Suprapubic skin (tissue), 4 donors: ENCODE results near the gene CAMK1D. TPM values are rescaled to one million over a fixed set of nuclear protein-coding genes. Genes with fewer than 3 reads are reported as not detected.

Experiments
- DNase-seq, 2 donors: peaks; one replicate each; pipeline ENCODE4 v3.0.0-alpha.2; 2019; ENCODE audit warnings: low spot score in 2 of 2
- H3K27ac ChIP-seq: fragments of 200-600 bp; sonication (generic); one replicate; pipeline ENCODE4 v1.5.1; 2019
- H3K27me3 ChIP-seq: fragments of 200-600 bp; sonication (generic); one replicate; pipeline ENCODE4 v1.5.1; 2019
- H3K36me3 ChIP-seq: fragments of 200-600 bp; sonication (generic); one replicate; pipeline ENCODE4 v1.5.1; 2019
- H3K4me1 ChIP-seq: fragments of 200-600 bp; sonication (generic); one replicate; pipeline ENCODE4 v1.5.1; 2019
- H3K4me3 ChIP-seq: fragments of 200-600 bp; sonication (generic); one replicate; pipeline ENCODE4 v1.5.1; 2019; ENCODE audit warnings: mild to moderate bottlenecking
- H3K9me3 ChIP-seq: fragments of 200-600 bp; sonication (generic); one replicate; pipeline ENCODE4 v1.5.1; 2019
- EP300 ChIP-seq: sonication (generic); formaldehyde crosslinking; IDR thresholded peaks from one replicate; pipeline ENCODE4 v1.6.1; 2017; ENCODE audit warnings: antibody characterized with exemption
- POLR2A ChIP-seq, 2 donors: fragments of 450-650 bp; IDR thresholded peaks; one replicate each; pipeline ENCODE4 v1.6.1; 2017; ENCODE audit warnings: antibody characterized with exemption in 2 of 2, mild to moderate bottlenecking in 2 of 2, moderate library complexity in 2 of 2
- POLR2AphosphoS5 ChIP-seq, 3 donors: sonication (generic); formaldehyde crosslinking; IDR thresholded peaks; one replicate each; pipeline ENCODE4 v1.6.1; 2017; ENCODE audit warnings: antibody characterized with exemption in 3 of 3
- WGBS: methylation state at CpG from one replicate; pipeline ENCODE4 v1.1.5; 2018; 5-methylcytosine and 5-hydroxymethylcytosine counted together
- total RNA-seq, 4 donors: library from RNA; depleted of rRNA; stranded (reverse); fragments of >200 nt; gene quantifications; one replicate each; pipeline ENCODE4 v1.1.0, GENCODE V29; 2016
- TF ChIP-seq, protein P1 (sequence below), 2 donors: fragments of 200-600 bp in 1 of 2; fragments of 450-650 bp in 1 of 2; sonication (generic) in 1 of 2; IDR thresholded peaks; one replicate each; pipeline ENCODE4 v1.5.1; 2016 to 2019; ENCODE audit warnings: antibody characterized with exemption in 2 of 2, mild to moderate bottlenecking in 1 of 2, moderate library complexity in 1 of 2

Gene CAMK1D
- total RNA-seq, 4 donors from 2014 or later, result 26.4 to 31.3 (median 30.2) TPM

DNA sequence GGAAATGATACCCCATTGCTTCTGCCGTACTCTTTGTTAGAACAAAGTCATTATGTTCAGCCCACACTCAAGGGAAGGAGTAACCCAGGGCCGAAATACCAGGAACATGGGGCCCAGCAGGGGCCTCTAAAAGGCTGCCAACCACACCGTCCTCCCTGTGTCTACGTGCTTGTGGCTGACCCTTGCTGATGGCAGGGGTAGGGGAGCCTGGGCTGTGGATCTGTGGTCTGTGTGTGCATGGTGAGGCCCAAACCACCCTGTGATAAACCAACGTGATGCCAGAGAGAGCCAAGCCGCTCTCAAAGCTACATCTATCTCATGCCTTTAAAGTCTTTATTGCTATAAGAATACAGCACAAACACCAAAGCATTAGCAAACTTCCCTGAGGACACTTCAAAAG, 493.0 kb downstream of the CAMK1D start:
- no peak overlapping the region for H3K27ac ChIP-seq
- no peaks in the 10 kb centered on the region for H3K9me3 ChIP-seq
- DNase-seq, result peak in 1 of 2 donors; percentile 68
- peaks cover 24% of the 10 kb centered on the region for H3K4me1 ChIP-seq
- H3K4me3 ChIP-seq, result no peak overlapping the region
- no peaks in the 10 kb centered on the region for H3K27me3 ChIP-seq
- no peaks in the 10 kb centered on the region for H3K36me3 ChIP-seq
- 89% methylated on average over 6 of the region's 6 CpGs for WGBS
- TF ChIP-seq POLR2A (IDR thresholded peaks at IDR 0.05) (no peak), EP300 (no peak), POLR2AphosphoS5 (IDR thresholded peaks at IDR 0.05) (no peak)
- TF ChIP-seq, protein P1, sequence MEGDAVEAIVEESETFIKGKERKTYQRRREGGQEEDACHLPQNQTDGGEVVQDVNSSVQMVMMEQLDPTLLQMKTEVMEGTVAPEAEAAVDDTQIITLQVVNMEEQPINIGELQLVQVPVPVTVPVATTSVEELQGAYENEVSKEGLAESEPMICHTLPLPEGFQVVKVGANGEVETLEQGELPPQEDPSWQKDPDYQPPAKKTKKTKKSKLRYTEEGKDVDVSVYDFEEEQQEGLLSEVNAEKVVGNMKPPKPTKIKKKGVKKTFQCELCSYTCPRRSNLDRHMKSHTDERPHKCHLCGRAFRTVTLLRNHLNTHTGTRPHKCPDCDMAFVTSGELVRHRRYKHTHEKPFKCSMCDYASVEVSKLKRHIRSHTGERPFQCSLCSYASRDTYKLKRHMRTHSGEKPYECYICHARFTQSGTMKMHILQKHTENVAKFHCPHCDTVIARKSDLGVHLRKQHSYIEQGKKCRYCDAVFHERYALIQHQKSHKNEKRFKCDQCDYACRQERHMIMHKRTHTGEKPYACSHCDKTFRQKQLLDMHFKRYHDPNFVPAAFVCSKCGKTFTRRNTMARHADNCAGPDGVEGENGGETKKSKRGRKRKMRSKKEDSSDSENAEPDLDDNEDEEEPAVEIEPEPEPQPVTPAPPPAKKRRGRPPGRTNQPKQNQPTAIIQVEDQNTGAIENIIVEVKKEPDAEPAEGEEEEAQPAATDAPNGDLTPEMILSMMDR (IDR thresholded peaks at IDR 0.05), result no peak

DNA sequence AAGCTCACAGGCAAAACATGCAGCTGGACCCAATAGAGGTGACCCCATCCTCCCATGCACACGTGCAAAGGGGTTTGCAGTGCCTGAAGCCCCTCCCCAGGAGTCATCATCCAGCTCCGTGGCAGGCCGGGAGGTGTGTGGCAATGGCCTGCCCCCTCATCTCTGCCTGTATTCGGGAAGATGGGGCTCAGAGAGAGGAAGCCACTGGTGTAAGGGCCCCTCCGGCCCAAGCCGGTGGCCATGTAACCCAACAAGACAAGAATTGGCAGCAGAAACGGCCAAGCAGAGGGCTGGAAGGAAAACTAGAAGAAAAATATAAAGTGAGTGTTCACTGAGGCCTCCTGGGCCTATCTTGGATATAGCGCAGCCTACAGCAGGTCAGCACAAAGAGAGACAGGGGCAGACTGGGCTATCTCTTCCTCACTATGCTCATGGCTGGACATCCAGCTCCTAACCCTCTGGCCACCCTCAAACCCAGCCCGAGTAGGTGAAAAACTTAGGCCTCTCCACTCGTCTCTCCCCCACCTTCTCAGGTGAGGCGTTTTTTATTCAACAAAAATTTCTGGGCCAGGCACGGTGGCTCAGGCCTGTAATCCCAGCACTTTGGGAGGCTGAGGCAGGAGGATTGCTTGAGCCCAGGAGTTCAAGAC, 494.1 kb downstream of the CAMK1D start:
- TF ChIP-seq POLR2A (IDR thresholded peaks at IDR 0.05), result no peak
- peak in 1 of 2 donors; percentile 35 for DNase-seq

DNA sequence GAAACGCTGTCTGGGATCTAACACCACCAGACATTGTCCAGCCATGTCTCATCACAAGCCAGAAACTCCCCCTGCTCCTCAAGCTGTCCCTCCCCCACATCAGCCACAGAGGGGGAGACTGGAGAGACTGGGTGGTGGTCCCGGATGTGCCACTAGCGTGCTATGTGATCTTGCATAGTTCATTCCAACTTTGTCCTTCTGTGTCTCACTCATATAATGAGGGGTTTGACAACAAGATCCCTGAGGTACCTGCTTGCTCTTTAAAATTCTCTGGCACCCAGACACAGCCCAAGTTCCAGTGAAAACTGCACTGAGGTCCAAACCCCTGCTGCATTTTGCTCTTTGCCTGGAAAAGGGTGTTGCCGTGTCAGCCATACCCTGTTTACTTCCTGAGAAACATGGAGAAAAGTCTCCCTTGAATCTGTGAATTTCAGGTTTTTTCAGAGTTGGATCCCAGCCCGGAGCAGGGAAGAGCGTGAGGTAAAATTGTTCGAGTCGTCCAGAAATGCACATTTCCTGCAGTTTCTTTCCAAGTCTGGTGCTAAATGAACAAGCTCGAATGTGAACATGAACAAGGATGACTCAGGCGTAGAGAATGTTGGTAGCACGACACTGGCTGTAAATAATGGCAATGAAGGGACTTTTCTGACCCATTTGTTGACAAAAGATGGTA, 495.6 kb downstream of the CAMK1D start:
- Histone ChIP-seq H3K27ac (peak overlapping the region; percentile 40), H3K9me3 (no peaks in the 10 kb centered on the region), H3K4me1 (peaks cover 34% of the 10 kb centered on the region), H3K27me3 (no peaks in the 10 kb centered on the region), H3K36me3 (no peaks in the 10 kb centered on the region), H3K4me3 (no peak overlapping the region)
- peak in 1 of 2 donors; percentile 28 for DNase-seq
- 11% methylated on average over 11 of the region's 11 CpGs for WGBS
- TF ChIP-seq, protein P1 (IDR thresholded peaks at IDR 0.05), result no peak
- TF ChIP-seq POLR2AphosphoS5 (IDR thresholded peaks at IDR 0.05) (no peak), POLR2A (IDR thresholded peaks at IDR 0.05) (no peak)

More for the DNA sequence above, 494.1 kb downstream of the CAMK1D start:
- Histone ChIP-seq H3K4me1 (peaks cover 24% of the 10 kb centered on the region), H3K4me3 (no peak overlapping the region), H3K36me3 (no peaks in the 10 kb centered on the region), H3K27ac (no peak overlapping the region), H3K9me3 (no peaks in the 10 kb centered on the region), H3K27me3 (no peaks in the 10 kb centered on the region)
- 90% methylated on average over 12 of the region's 12 CpGs for WGBS

DNA sequence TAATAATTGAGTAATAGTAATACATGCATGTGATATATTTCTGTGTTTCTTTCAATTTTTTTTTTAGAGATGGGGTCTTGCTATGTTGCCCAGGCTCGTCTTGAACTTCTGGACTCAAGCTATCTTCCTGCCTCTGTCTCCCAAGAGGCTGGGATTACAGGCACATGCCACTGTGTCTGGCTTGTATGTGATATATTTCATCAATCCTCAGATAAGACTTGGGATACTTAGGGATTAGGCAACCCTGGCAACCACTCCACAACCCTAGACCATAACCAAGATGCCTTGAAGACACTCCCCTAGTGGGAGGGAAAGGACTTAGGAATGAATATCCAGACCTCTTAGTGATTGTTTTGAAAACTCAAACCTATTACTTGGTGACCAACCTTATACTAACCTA, 497.4 kb downstream of the CAMK1D start:
- TF ChIP-seq POLR2AphosphoS5 (IDR thresholded peaks at IDR 0.05), result no peak
- Histone ChIP-seq H3K36me3 (no peaks in the 10 kb centered on the region), H3K9me3 (no peaks in the 10 kb centered on the region), H3K4me1 (peaks cover 32% of the 10 kb centered on the region), H3K4me3 (no peak overlapping the region), H3K27me3 (no peaks in the 10 kb centered on the region), H3K27ac (no peak overlapping the region)
- 100% methylated on average over 1 of the region's 1 CpG for WGBS
- no peak for DNase-seq

DNA sequence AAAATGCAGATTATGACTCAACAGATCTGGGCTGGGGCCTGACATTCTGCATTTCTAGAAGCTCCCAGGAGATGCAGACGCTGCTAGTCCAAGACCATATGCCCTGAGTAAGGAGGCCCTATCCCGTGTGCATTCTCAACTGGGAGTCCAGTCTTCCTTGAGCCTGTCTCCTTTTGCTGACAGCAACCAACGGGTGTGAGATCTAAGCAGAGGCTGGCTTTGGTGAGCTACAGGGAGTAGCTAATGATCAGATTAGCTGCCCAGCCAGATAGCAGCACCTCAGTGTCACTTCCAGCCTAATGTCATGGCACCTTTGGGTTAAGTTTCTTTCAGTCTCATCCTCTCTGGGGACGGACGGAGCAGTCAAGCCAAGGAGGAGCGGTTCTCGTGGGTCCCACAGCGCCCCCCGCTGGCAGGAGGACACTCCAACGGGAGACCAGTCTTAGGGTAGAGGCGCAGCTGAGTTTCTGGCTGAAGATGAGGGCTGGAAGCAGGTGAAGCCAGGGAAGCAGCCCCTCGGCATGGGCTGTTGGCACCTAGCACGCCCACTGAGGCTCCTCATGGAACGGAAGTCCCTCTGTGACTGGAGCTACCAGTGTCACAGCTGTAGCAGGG, 498.1 kb downstream of the CAMK1D start:
- Histone ChIP-seq H3K4me3 (no peak overlapping the region), H3K36me3 (no peaks in the 10 kb centered on the region), H3K9me3 (no peaks in the 10 kb centered on the region), H3K27ac (no peak overlapping the region), H3K4me1 (peaks cover 32% of the 10 kb centered on the region), H3K27me3 (no peaks in the 10 kb centered on the region)
- 85% methylated on average over 7 of the region's 14 CpGs for WGBS
- no peak for TF ChIP-seq POLR2AphosphoS5 (IDR thresholded peaks at IDR 0.05)
- no peak for TF ChIP-seq EP300
- TF ChIP-seq, protein P1 (IDR thresholded peaks at IDR 0.05), result no peak
- no peak for TF ChIP-seq POLR2A (IDR thresholded peaks at IDR 0.05)
- no peak for DNase-seq
